Mucosa of stomach (tissue), 1 donor: ENCODE data around the gene NHSL2.
"Not testable (repeated sequence)": the region's sequence is repeated elsewhere in the genome, so short reads cannot be mapped to it uniquely, and the experiment has no call there.

Source experiments
- H3K27me3 ChIP-seq: one replicate; pipeline ENCODE4 v1.7.0; 2013; ENCODE audit warnings: mild to moderate bottlenecking, low read length; ENCODE audit not compliant: control insufficient read depth, insufficient read depth
- H3K36me3 ChIP-seq: one replicate; pipeline ENCODE4 v1.7.0; 2013; ENCODE audit warnings: low read length; ENCODE audit not compliant: control insufficient read depth, insufficient read depth
- H3K4me1 ChIP-seq: one replicate; pipeline ENCODE4 v1.7.0; 2013; ENCODE audit warnings: mild to moderate bottlenecking, low read length; ENCODE audit not compliant: control insufficient read depth, insufficient read depth
- H3K4me3 ChIP-seq: one replicate; pipeline ENCODE4 v1.7.0; 2013; ENCODE audit warnings: low read length
- H3K9ac ChIP-seq: one replicate; pipeline ENCODE4 v1.7.0; 2013; ENCODE audit warnings: mild to moderate bottlenecking, low read length, moderate library complexity
- H3K9me3 ChIP-seq: one replicate; pipeline ENCODE4 v1.7.0; 2013; ENCODE audit warnings: mild to moderate bottlenecking, low read length, moderate library complexity; ENCODE audit not compliant: control insufficient read depth
- donor health status: Pancreatic carcinoma.

The NHSL2 gene

DNA sequence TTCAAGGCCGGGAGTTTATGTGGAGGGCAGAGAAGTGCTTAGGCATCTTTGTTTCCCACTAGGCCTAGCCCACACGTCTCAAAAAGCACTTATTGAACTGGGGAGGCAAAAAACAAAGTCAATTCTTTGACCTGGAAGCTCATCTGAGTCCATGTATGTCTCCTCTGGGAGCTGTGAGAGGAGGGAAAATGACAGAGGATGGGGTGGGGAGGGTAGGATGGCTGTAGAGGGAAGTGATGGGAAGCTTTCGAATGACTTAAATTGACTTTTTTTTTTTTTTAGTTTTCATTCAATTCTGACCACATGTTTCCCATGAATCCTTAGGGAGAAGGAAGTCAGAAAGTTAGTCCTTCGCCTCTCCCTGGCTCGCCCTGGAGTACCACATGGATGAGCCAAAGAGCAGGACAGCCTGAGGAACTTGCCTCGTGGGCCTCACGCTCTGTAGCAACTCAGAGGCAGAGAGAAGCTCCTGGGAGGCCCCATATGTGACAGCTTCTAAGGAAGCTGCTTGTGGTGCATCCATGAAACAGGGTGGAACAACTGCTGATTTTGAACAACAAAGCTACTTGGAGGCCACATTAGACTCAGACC is 45.0 kb downstream of the NHSL2 start:
- Histone ChIP-seq H3K4me3 (no peak overlapping the region), H3K9me3 (no peaks in the 10 kb centered on the region), H3K9ac (no peak overlapping the region), H3K4me1 (no peaks in the 10 kb centered on the region), H3K27me3 (no peaks in the 10 kb centered on the region), H3K36me3 (no peaks in the 10 kb centered on the region)

GRCh38 chrX:71958281-71958675 is 47.6 kb downstream of the NHSL2 start:
- no peak overlapping the region for H3K4me3 ChIP-seq
- H3K36me3 ChIP-seq = no peaks in the 10 kb centered on the region
- H3K4me1 ChIP-seq = no peaks in the 10 kb centered on the region
- H3K27me3 ChIP-seq = no peaks in the 10 kb centered on the region
- H3K9me3 ChIP-seq = no peaks in the 10 kb centered on the region
- no peak overlapping the region for H3K9ac ChIP-seq

GRCh38 chrX:71964184-71964583 is 53.5 kb downstream of the NHSL2 start:
- H3K27me3 ChIP-seq, H3K9me3 ChIP-seq, H3K9ac ChIP-seq, H3K4me3 ChIP-seq, H3K4me1 ChIP-seq, H3K36me3 ChIP-seq: not testable (repeated sequence)

GRCh38 chrX:71974916-71975315 is 64.3 kb downstream of the NHSL2 start:
- Histone ChIP-seq H3K9me3 (no peaks in the 10 kb centered on the region), H3K9ac (no peak overlapping the region), H3K27me3 (no peaks in the 10 kb centered on the region), H3K4me1 (no peaks in the 10 kb centered on the region), H3K36me3 (no peaks in the 10 kb centered on the region), H3K4me3 (no peak overlapping the region)

DNA sequence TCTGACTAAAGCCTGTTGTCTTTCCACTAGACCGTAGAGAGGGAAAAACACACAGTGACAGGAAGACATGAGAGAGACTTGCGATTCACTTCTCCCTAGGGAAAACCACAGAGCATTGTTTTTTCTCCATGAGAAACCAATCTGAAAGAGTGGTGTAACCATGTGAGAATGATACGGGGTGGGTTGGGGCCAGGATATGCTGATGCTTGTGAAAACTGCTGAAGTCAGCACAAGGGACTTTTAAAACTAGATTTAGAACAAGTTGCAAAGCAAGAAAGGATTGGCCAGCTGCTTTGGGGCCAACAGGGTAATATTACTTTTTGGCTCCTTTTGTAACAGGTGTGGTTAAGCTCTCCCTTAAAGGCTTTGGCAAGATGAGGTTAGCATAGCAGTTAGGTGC is 66.1 kb downstream of the NHSL2 start:
- Histone ChIP-seq H3K9ac (no peak overlapping the region), H3K36me3 (no peaks in the 10 kb centered on the region), H3K4me1 (no peaks in the 10 kb centered on the region), H3K9me3 (no peaks in the 10 kb centered on the region), H3K27me3 (no peaks in the 10 kb centered on the region), H3K4me3 (no peak overlapping the region)

DNA sequence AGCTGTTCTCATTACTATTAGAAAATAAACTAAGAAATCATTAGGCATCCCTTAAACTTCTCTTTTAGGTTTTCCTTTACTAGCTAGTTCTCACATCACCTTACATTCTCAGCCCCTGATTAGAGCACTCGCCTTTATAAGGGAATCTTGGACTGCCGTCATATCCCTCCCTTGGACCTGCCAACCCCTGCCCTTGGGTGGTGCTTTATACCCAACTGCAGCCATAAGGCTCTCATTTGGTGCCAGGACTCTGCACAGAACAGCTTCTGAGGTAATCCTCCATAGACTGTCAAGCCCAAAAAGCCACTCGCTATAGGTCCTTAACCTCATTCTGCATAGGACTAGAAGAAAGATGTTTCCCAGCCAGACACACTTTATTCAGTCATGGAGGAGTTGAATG is 67.5 kb downstream of the NHSL2 start:
- H3K4me1 ChIP-seq = no peaks in the 10 kb centered on the region
- no peaks in the 10 kb centered on the region for H3K9me3 ChIP-seq
- no peaks in the 10 kb centered on the region for H3K36me3 ChIP-seq
- no peak overlapping the region for H3K4me3 ChIP-seq
- no peak overlapping the region for H3K9ac ChIP-seq
- no peaks in the 10 kb centered on the region for H3K27me3 ChIP-seq

GRCh38 chrX:71989768-71990426 is 79.3 kb downstream of the NHSL2 start:
- Histone ChIP-seq H3K27me3 (no peaks in the 10 kb centered on the region), H3K36me3 (no peaks in the 10 kb centered on the region), H3K9me3 (no peaks in the 10 kb centered on the region), H3K9ac (no peak overlapping the region), H3K4me1 (no peaks in the 10 kb centered on the region), H3K4me3 (no peak overlapping the region)

GRCh38 chrX:71990518-71990917 is 79.9 kb downstream of the NHSL2 start:
- no peaks in the 10 kb centered on the region for H3K36me3 ChIP-seq
- no peaks in the 10 kb centered on the region for H3K27me3 ChIP-seq
- no peak overlapping the region for H3K4me3 ChIP-seq
- H3K9ac ChIP-seq = no peak overlapping the region
- H3K9me3 ChIP-seq = no peaks in the 10 kb centered on the region
- no peaks in the 10 kb centered on the region for H3K4me1 ChIP-seq

GRCh38 chrX:71991164-71991563 is 80.5 kb downstream of the NHSL2 start:
- Histone ChIP-seq H3K27me3 (no peaks in the 10 kb centered on the region), H3K9ac (no peak overlapping the region), H3K4me3 (no peak overlapping the region), H3K4me1 (no peaks in the 10 kb centered on the region), H3K9me3 (no peaks in the 10 kb centered on the region), H3K36me3 (no peaks in the 10 kb centered on the region)

DNA sequence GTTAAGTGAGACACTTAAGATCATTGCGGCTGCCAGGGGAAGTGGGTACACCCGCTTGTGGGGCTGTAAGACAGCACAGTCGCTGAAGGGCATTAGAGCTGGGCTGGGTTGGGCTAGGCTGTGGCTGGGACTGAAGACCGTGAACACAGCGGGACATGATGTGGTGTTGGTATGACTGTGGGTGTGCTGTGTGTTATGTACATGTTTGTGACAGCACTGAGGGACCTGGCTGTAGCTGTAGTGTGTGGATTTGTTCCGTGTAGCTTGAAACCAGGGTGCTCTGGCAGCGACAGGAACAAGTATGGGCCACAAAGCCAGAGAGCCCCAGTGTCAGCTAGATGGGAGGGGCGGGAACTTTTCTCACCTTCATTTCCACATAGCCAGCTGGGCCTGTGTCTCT is 82.1 kb downstream of the NHSL2 start:
- Histone ChIP-seq H3K27me3 (no peaks in the 10 kb centered on the region), H3K36me3 (no peaks in the 10 kb centered on the region), H3K9me3 (no peaks in the 10 kb centered on the region), H3K4me1 (no peaks in the 10 kb centered on the region), H3K9ac (no peak overlapping the region), H3K4me3 (no peak overlapping the region)

GRCh38 chrX:71993371-71993770 is 82.7 kb downstream of the NHSL2 start:
- Histone ChIP-seq H3K4me3 (no peak overlapping the region), H3K27me3 (no peaks in the 10 kb centered on the region), H3K9me3 (no peaks in the 10 kb centered on the region), H3K4me1 (no peaks in the 10 kb centered on the region), H3K36me3 (no peaks in the 10 kb centered on the region), H3K9ac (no peak overlapping the region)

- Histone ChIP-seq H3K27me3 (no peaks in the 10 kb centered on the region), H3K4me1 (no peaks in the 10 kb centered on the region), H3K36me3 (no peaks in the 10 kb centered on the region), H3K9me3 (no peaks in the 10 kb centered on the region), H3K4me3 (no peak overlapping the region), H3K9ac (no peak overlapping the region)
Observed at GRCh38 chrX:71994601-71995000, 84.0 kb downstream of the NHSL2 start.

DNA sequence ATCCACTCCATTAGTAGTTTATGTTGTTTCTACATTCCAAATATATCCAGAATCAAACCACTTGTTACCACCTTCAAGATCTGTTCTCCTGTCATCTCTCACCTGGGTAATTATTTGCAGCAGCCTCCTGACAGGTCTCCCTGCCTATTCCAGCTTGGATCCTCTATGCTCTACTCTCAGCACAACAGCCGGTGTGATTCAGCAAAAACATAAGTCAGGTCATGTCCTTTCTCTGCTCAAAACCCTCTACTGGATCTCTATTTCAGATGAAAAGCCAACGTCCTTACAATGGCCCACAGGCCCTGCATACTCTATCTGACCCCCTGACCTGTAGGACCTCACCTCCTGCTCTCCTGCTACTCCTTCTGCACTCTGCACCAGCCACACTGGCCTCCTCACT is 84.5 kb downstream of the NHSL2 start:
- H3K4me3 ChIP-seq = no peak overlapping the region
- H3K4me1 ChIP-seq = no peaks in the 10 kb centered on the region
- no peaks in the 10 kb centered on the region for H3K27me3 ChIP-seq
- H3K9me3 ChIP-seq = no peaks in the 10 kb centered on the region
- H3K36me3 ChIP-seq = no peaks in the 10 kb centered on the region
- H3K9ac ChIP-seq = no peak overlapping the region
